ENCODE data around the gene RENBP. TPM values are rescaled to one million over a fixed set of nuclear protein-coding genes. Genes with fewer than 3 reads are reported as not detected.

Gene RENBP
- total and polyA plus RNA-seq, 4 donors: 16.6 to 90.8 (median 62.0) TPM

GRCh38 chrX:153885968-153886903 is 58.2 kb downstream of the RENBP start, which contains the start of gene L1CAM:
Gene L1CAM (minus strand): TSS chrX:153886173. CDS start chrX:153875836, 10,337 bp downstream.
- TF ChIP-seq, protein P1, sequence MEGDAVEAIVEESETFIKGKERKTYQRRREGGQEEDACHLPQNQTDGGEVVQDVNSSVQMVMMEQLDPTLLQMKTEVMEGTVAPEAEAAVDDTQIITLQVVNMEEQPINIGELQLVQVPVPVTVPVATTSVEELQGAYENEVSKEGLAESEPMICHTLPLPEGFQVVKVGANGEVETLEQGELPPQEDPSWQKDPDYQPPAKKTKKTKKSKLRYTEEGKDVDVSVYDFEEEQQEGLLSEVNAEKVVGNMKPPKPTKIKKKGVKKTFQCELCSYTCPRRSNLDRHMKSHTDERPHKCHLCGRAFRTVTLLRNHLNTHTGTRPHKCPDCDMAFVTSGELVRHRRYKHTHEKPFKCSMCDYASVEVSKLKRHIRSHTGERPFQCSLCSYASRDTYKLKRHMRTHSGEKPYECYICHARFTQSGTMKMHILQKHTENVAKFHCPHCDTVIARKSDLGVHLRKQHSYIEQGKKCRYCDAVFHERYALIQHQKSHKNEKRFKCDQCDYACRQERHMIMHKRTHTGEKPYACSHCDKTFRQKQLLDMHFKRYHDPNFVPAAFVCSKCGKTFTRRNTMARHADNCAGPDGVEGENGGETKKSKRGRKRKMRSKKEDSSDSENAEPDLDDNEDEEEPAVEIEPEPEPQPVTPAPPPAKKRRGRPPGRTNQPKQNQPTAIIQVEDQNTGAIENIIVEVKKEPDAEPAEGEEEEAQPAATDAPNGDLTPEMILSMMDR (IDR thresholded peaks at IDR 0.05; ENCODE audit: control extremely low read depth, extremely low read depth): no peak
- H3K4me3 ChIP-seq: no peak within 1 kb of the TSS

More at GRCh38 chrX:153885968-153886903, 58.2 kb downstream of the RENBP start, which contains the start of gene L1CAM:
- Histone ChIP-seq H3K36me3 (ENCODE audit: control insufficient read depth in 4 of 4, insufficient read depth in 4 of 4, low read length in 4 of 4) (no peaks in the 10 kb centered on the region), H3K4me1 (ENCODE audit: control insufficient read depth in 5 of 5, insufficient read depth in 5 of 5, low read length in 5 of 5) (peaks cover 0 to 2% (median 0%) of the 10 kb centered on the region in 5 donors), H3K27me3 (ENCODE audit: control insufficient read depth in 3 of 3, insufficient read depth in 3 of 3, low read length in 2 of 3) (peaks cover 26 to 58% (median 42%) of the 10 kb centered on the region in 3 donors), H3K27ac (ENCODE audit: low read depth in 1 of 2, low read length in 1 of 2) (no peak within 1 kb of the TSS), H3K9me3 (ENCODE audit: control insufficient read depth in 4 of 4, insufficient read depth in 3 of 4, low read length in 3 of 4) (peaks cover 0 to 7% (median 0%) of the 10 kb centered on the region in 4 donors), H3K9ac (ENCODE audit: insufficient read depth in 1 of 2, low read length in 2 of 2) (no peak within 1 kb of the TSS)
- 6 to 20% methylated on average over 27 to 91 of the region's 94 CpGs for WGBS, 2 donors
- DNase-seq (no peak), ATAC-seq (ENCODE audit: insufficient read depth, low FRiP score) (no peak)

Small RNA genes lying within 50 kb of the gene (small RNA-seq; reads per million reads assigned to genes)
- not detected for gene MIR3202-1 (ENCODE audit: low replicate concordance)

Other genes starting within 250 kb of the RENBP start
- 100 to 1,000 TPM in 1 of 2 donors, 10 to 100 TPM in 1; 76.8 to 233 TPM for gene BCAP31, start 220.3 kb downstream of the RENBP start, total RNA-seq
- gene BCAP31, start 220.3 kb downstream of the RENBP start, polyA plus RNA-seq: 100 to 1,000 TPM; 180 to 283 TPM
- 10 to 100 TPM in 1 of 2 donors, 1 to 10 TPM in 1; 5.7 to 19.7 TPM for gene ABCD1, start 219.8 kb downstream of the RENBP start, total RNA-seq
- 10 to 100 TPM in 1 of 2 donors, 1 to 10 TPM in 1; 7.9 to 12.7 TPM for gene ABCD1, start 219.8 kb downstream of the RENBP start, polyA plus RNA-seq
- 1 to 10 TPM; 1.0 to 2.6 TPM for gene PLXNB3, start 180.4 kb downstream of the RENBP start, total RNA-seq
- 1 to 10 TPM; 1.2 to 1.7 TPM for gene PLXNB3, start 180.4 kb downstream of the RENBP start, polyA plus RNA-seq
- under 1 TPM; 0.15 to 0.23 TPM for gene SRPK3, start 163.6 kb downstream of the RENBP start, total RNA-seq
- gene SRPK3, start 163.6 kb downstream of the RENBP start, polyA plus RNA-seq: under 1 TPM; 0.04 to 0.14 TPM
- gene IDH3G, start 150.3 kb downstream of the RENBP start, total RNA-seq: 10 to 100 TPM; 30.4 to 58.5 TPM
- gene IDH3G, start 150.3 kb downstream of the RENBP start, polyA plus RNA-seq: 10 to 100 TPM; 51.0 to 65.5 TPM
- gene SSR4, start 150.0 kb downstream of the RENBP start, total RNA-seq: 100 to 1,000 TPM in 1 of 2 donors, 10 to 100 TPM in 1; 84.2 to 413 TPM
- gene SSR4, start 150.0 kb downstream of the RENBP start, polyA plus RNA-seq: 1,000 to 10,000 TPM in 1 of 2 donors, 100 to 1,000 TPM in 1; 721 to 1,008 TPM
- 1 to 10 TPM; 3.6 to 8.1 TPM for gene PDZD4, start 114.1 kb downstream of the RENBP start, total RNA-seq
- gene PDZD4, start 114.1 kb downstream of the RENBP start, polyA plus RNA-seq: 1 to 10 TPM; 2.3 to 3.9 TPM
- under 1 TPM; 0.74 to 0.83 TPM for gene L1CAM, start 58.5 kb downstream of the RENBP start, total RNA-seq
- under 1 TPM; 0.19 to 0.20 TPM for gene L1CAM, start 58.5 kb downstream of the RENBP start, polyA plus RNA-seq
- gene AVPR2, start 40.0 kb downstream of the RENBP start, total RNA-seq: 1 to 10 TPM in 1 of 2 donors, under 1 TPM in 1; 0.98 to 2.5 TPM
- under 1 TPM; 0.51 to 0.70 TPM for gene AVPR2, start 40.0 kb downstream of the RENBP start, polyA plus RNA-seq
- gene ARHGAP4, start 18.4 kb downstream of the RENBP start, total RNA-seq: 10 to 100 TPM; 34.2 to 85.4 TPM
- 100 to 1,000 TPM in 1 of 2 donors, 10 to 100 TPM in 1; 75.3 to 114 TPM for gene ARHGAP4, start 18.4 kb downstream of the RENBP start, polyA plus RNA-seq
- gene NAA10, start 9.6 kb downstream of the RENBP start, total RNA-seq: 10 to 100 TPM; 33.1 to 92.0 TPM
- 100 to 1,000 TPM; 117 to 146 TPM for gene NAA10, start 9.6 kb downstream of the RENBP start, polyA plus RNA-seq
- 10 to 100 TPM; 25.3 to 59.4 TPM for gene HCFC1, start 27.2 kb upstream of the RENBP start, total RNA-seq
- 10 to 100 TPM; 10.7 to 22.9 TPM for gene HCFC1, start 27.2 kb upstream of the RENBP start, polyA plus RNA-seq
- 10 to 100 TPM in 1 of 2 donors, 1 to 10 TPM in 1; 1.8 to 11.4 TPM for gene TMEM187, start 28.1 kb upstream of the RENBP start, total RNA-seq
- gene TMEM187, start 28.1 kb upstream of the RENBP start, polyA plus RNA-seq: 1 to 10 TPM; 3.1 to 8.6 TPM
- 100 to 1,000 TPM in 1 of 2 donors, 10 to 100 TPM in 1; 24.6 to 153 TPM for gene IRAK1, start 75.3 kb upstream of the RENBP start, total RNA-seq
- 100 to 1,000 TPM in 1 of 2 donors, 10 to 100 TPM in 1; 64.5 to 131 TPM for gene IRAK1, start 75.3 kb upstream of the RENBP start, polyA plus RNA-seq
- 10 to 100 TPM; 53.4 to 62.9 TPM for gene MECP2, start 153.1 kb upstream of the RENBP start, total RNA-seq
- gene MECP2, start 153.1 kb upstream of the RENBP start, polyA plus RNA-seq: 10 to 100 TPM; 20.4 to 24.5 TPM
- not detected for gene OPN1LW, start 199.6 kb upstream of the RENBP start, total RNA-seq
- gene OPN1LW, start 199.6 kb upstream of the RENBP start, polyA plus RNA-seq: not detected
- not detected for gene OPN1MW, start 238.0 kb upstream of the RENBP start, total RNA-seq
- gene OPN1MW, start 238.0 kb upstream of the RENBP start, polyA plus RNA-seq: not detected